DND-41 (cell line): ENCODE measurements around the gene MKNK2.

Experiments
- EZH2 ChIP-seq: IDR thresholded peaks from 3 replicates; pipeline ENCODE4 v1.6.1; 2012; ENCODE audit warnings: borderline replicate concordance, low read depth, mild to moderate bottlenecking, moderate library complexity, low read length, inconsistent platforms; ENCODE audit not compliant: severe bottlenecking
- TF ChIP-seq, protein P1 (sequence below): IDR thresholded peaks from 2 replicates; pipeline ENCODE4 v1.5.1; 2012; ENCODE audit warnings: borderline replicate concordance, low read length, moderate library complexity, mild to moderate bottlenecking; ENCODE audit not compliant: poor library complexity, severe bottlenecking; ENCODE audit errors: extremely low read depth

DNA sequence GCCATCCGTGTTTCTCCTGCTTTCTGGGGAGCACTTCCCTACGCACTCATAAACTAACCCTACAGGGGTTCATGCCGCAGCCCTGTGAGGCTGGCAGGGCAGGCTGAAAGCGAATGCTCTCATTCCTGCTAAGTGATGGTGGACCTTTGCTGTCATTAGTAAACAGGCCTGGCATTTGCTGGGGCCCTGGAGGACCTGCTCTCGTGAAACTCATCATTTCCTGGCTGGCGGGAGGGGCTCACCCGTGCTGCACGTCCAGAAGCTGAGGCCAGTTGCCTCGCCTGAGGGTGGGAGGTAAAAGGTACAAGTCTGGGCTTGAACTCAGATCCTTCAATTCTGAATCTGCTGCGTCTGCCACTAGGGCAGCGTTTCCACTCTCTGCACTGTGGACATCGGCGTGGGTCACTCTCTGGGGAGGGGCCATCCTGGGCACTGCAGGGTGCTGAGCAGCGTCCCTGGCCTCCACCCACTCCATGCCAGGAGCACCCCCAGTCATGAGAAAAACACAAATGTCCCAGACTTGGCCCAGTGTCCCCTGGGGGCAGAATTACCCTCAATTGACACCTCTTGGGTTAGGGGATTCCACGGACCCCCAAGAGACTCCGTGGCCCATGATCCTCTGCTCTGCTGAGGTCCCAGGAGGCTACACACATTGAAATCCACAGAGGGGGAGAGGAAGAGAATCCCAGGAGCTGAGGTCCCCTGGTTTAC lies 38.1 kb upstream of the MKNK2 start:
- TF ChIP-seq, protein P1, sequence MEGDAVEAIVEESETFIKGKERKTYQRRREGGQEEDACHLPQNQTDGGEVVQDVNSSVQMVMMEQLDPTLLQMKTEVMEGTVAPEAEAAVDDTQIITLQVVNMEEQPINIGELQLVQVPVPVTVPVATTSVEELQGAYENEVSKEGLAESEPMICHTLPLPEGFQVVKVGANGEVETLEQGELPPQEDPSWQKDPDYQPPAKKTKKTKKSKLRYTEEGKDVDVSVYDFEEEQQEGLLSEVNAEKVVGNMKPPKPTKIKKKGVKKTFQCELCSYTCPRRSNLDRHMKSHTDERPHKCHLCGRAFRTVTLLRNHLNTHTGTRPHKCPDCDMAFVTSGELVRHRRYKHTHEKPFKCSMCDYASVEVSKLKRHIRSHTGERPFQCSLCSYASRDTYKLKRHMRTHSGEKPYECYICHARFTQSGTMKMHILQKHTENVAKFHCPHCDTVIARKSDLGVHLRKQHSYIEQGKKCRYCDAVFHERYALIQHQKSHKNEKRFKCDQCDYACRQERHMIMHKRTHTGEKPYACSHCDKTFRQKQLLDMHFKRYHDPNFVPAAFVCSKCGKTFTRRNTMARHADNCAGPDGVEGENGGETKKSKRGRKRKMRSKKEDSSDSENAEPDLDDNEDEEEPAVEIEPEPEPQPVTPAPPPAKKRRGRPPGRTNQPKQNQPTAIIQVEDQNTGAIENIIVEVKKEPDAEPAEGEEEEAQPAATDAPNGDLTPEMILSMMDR = no peak
- TF ChIP-seq EZH2 = no peak
